CD14-positive monocyte (primary cell): ENCODE data around the gene NYAP1. TPM values are rescaled to one million over a fixed set of nuclear protein-coding genes. Genes with fewer than 3 reads are reported as not detected.

Experiments used
- DNase-seq, 3 donors: peaks; one replicate each; pipeline ENCODE4 v3.0.0-alpha.2; 2011 to 2022
- H2AFZ ChIP-seq: 2 replicates; pipeline ENCODE4 v1.6.0; 2012; ENCODE audit warnings: mild to moderate bottlenecking, low read depth, low read length, inconsistent platforms; ENCODE audit not compliant: insufficient read depth, poor library complexity, severe bottlenecking
- H3K27ac ChIP-seq, 2 donors: 1 replicate in 1 of 2; 2 replicates in 1 of 2; pipeline ENCODE4 v1.5.1; 2012 to 2013; ENCODE audit warnings: low read length in 2 of 2, control low read depth in 1 of 2, inconsistent platforms in 1 of 2, low read depth in 1 of 2, mild to moderate bottlenecking in 1 of 2
- H3K27me3 ChIP-seq, 2 donors: one replicate each; pipeline versions ENCODE4 v1.6.0 to v1.6.1; 2011 to 2013; ENCODE audit warnings: low read length in 2 of 2; ENCODE audit not compliant: control insufficient read depth in 2 of 2, insufficient read depth in 2 of 2
- H3K36me3 ChIP-seq, 2 donors: replicated peaks in 1 of 2; 1 replicate in 1 of 2; 2 replicates in 1 of 2; pipeline versions ENCODE4 v1.5.1 to v1.6.1; 2012 to 2013; ENCODE audit warnings: low read length in 2 of 2, control low read depth in 1 of 2, inconsistent platforms in 1 of 2, mild to moderate bottlenecking in 1 of 2; ENCODE audit not compliant: insufficient read depth in 2 of 2, control insufficient read depth in 1 of 2
- H3K4me1 ChIP-seq, 2 donors: 1 replicate in 1 of 2; 2 replicates in 1 of 2; pipeline versions ENCODE4 v1.5.1 to v1.6.1; 2012 to 2013; ENCODE audit warnings: low read length in 2 of 2, control low read depth in 1 of 2, inconsistent platforms in 1 of 2, mild to moderate bottlenecking in 1 of 2, moderate library complexity in 1 of 2; ENCODE audit not compliant: insufficient read depth in 2 of 2, control insufficient read depth in 1 of 2
- H3K4me2 ChIP-seq: replicated peaks from 2 replicates; pipeline ENCODE3; 2012; ENCODE audit warnings: low read length, moderate library complexity, mild to moderate bottlenecking; ENCODE audit not compliant: poor library complexity, severe bottlenecking; ENCODE audit errors: extremely low read depth
- H3K4me3 ChIP-seq, 3 experiments: fragments of 200-600 bp in 1 of 3; sonication (generic) in 1 of 3; replicated peaks in 1 of 3; 1 replicate in 2 of 3; 2 replicates in 1 of 3; pipeline ENCODE4 v1.5.1; 2011 to 2013; ENCODE audit warnings: low read length in 3 of 3, mild to moderate bottlenecking in 3 of 3, control low read depth in 2 of 3, low read depth in 2 of 3, inconsistent platforms in 1 of 3, moderate library complexity in 1 of 3
- H3K79me2 ChIP-seq: 2 replicates; pipeline ENCODE4 v1.6.0; 2012; ENCODE audit warnings: mild to moderate bottlenecking, control low read depth, inconsistent platforms, low read length, moderate library complexity; ENCODE audit not compliant: insufficient read depth
- H3K9ac ChIP-seq: 2 replicates; pipeline ENCODE4 v1.6.0; 2017; ENCODE audit warnings: low read length, mild to moderate bottlenecking; ENCODE audit not compliant: insufficient read depth, poor library complexity, severe bottlenecking
- H3K9me3 ChIP-seq, 2 donors: replicated peaks in 1 of 2; 1 replicate in 1 of 2; 2 replicates in 1 of 2; pipeline versions ENCODE4 v1.5.1 to v1.6.1; 2012 to 2013; ENCODE audit warnings: low read length in 2 of 2, control low read depth in 1 of 2; ENCODE audit not compliant: control insufficient read depth in 1 of 2, insufficient read depth in 1 of 2
- H4K20me1 ChIP-seq: 2 replicates; pipeline ENCODE4 v1.6.0; 2012; ENCODE audit warnings: mild to moderate bottlenecking, low read length, control low read depth, moderate library complexity; ENCODE audit not compliant: insufficient read depth
- H3K27ac Mint-ChIP-seq, 7 donors: one replicate each; pipeline ENCODE4 v1.8.0; 2020; ENCODE audit warnings: mild to moderate bottlenecking in 7 of 7, mixed read lengths in 7 of 7, moderate library complexity in 6 of 7, inconsistent platforms in 2 of 7
- H3K27me3 Mint-ChIP-seq, 3 donors: one replicate each; pipeline ENCODE4 v1.8.0; 2021 to 2022; ENCODE audit warnings: low read depth in 3 of 3, mild to moderate bottlenecking in 3 of 3, mixed read lengths in 3 of 3, moderate library complexity in 3 of 3, inconsistent platforms in 1 of 3
- H3K36me3 Mint-ChIP-seq, 2 donors: one replicate each; pipeline ENCODE4 v1.8.0; 2020; ENCODE audit warnings: mixed read lengths in 2 of 2, inconsistent platforms in 1 of 2, mild to moderate bottlenecking in 1 of 2
- H3K4me1 Mint-ChIP-seq: one replicate; pipeline ENCODE4 v1.8.0; 2020; ENCODE audit warnings: mild to moderate bottlenecking, mixed read lengths
- H3K4me3 Mint-ChIP-seq, 2 donors: one replicate each; pipeline ENCODE4 v1.8.0; 2020; ENCODE audit warnings: mild to moderate bottlenecking in 2 of 2, mixed read lengths in 2 of 2, moderate library complexity in 1 of 2
- H3K9me3 Mint-ChIP-seq, 7 donors: one replicate each; pipeline ENCODE4 v1.8.0; 2020 to 2022; ENCODE audit warnings: mixed read lengths in 7 of 7, mild to moderate bottlenecking in 6 of 7, moderate library complexity in 6 of 7, inconsistent platforms in 2 of 7
- CTCF ChIP-seq: fragments of 200-600 bp; IDR thresholded peaks from one replicate; pipeline ENCODE4 v1.8.0; 2022; ENCODE audit warnings: antibody characterized with exemption, mild to moderate bottlenecking
- WGBS: methylation state at CpG from one replicate; pipeline ENCODE4 v1.1.5; 2013; ENCODE audit warnings: missing lambda C conversion rate; ENCODE audit not compliant: insufficient coverage; 5-methylcytosine and 5-hydroxymethylcytosine counted together
- intact Hi-C, 2 donors: fragments of 100-400 bp; cut with micrococcal nuclease; formaldehyde crosslinking; loops; one replicate each; pipeline versions ENCODE4 v1.15.0 to v1.15.1; 2023
- polyA plus RNA-seq, 3 donors: library from polyadenylated mRNA; depleted of rRNA in 1 of 3; unstranded in 2 of 3; stranded (reverse) in 1 of 3; fragments of 300-500 nt in 2 of 3; fragments of >200 nt in 1 of 3; fragmentation: Illumina TruSeq in 2 of 3; gene quantifications; 1 replicate in 2 of 3; 2 replicates in 1 of 3; pipeline ENCODE4 v1.2.3, GENCODE V29; 2012 to 2021

The NYAP1 gene
- polyA plus RNA-seq, 3 donors: not detected

GRCh38 chr7:100443096-100443840 is 40.5 kb upstream of the NYAP1 start:
- H3K27me3 Mint-ChIP-seq: peaks cover 0 to 1% (median 0%) of the 10 kb centered on the region in 3 donors
- WGBS: 95% methylated on average over 6 of the region's 9 CpGs
- no peak overlapping the region for H3K4me3 Mint-ChIP-seq
- H3K36me3 Mint-ChIP-seq: peaks cover 0 to 2% of the 10 kb centered on the region in 2 donors
- peak overlapping the region; percentile 43 to 95 (median 76) for H3K27ac Mint-ChIP-seq
- H2AFZ ChIP-seq: no peak overlapping the region
- H3K4me2 ChIP-seq: no peak overlapping the region
- peaks cover 23 to 30% of the 10 kb centered on the region in 2 donors for H3K4me1 ChIP-seq
- peaks cover 0 to 2% (median 0%) of the 10 kb centered on the region in 7 donors for H3K9me3 Mint-ChIP-seq
- peaks cover 34% of the 10 kb centered on the region for H3K4me1 Mint-ChIP-seq
- TF ChIP-seq CTCF: no peak
- H3K79me2 ChIP-seq: no peaks in the 10 kb centered on the region
- intact Hi-C loops: no loop called here
- H3K9ac ChIP-seq: no peak overlapping the region
- H3K36me3 ChIP-seq: no peaks in the 10 kb centered on the region
- H3K27ac ChIP-seq: no peak overlapping the region
- H3K9me3 ChIP-seq: no peaks in the 10 kb centered on the region
- H3K27me3 ChIP-seq: no peaks in the 10 kb centered on the region
- H3K4me3 ChIP-seq: no peak overlapping the region
- DNase-seq: no peak
- H4K20me1 ChIP-seq: no peaks in the 10 kb centered on the region

- peak overlapping the region; percentile 25 to 53 for H3K27ac ChIP-seq
- H3K4me3 ChIP-seq: no peak overlapping the region
- peaks cover 0 to 2% (median 0%) of the 10 kb centered on the region in 7 donors for H3K9me3 Mint-ChIP-seq
- no peaks in the 10 kb centered on the region for H4K20me1 ChIP-seq
- peak overlapping the region; percentile 23 for H3K4me2 ChIP-seq
- peak overlapping the region; percentile 76 to 95 (median 89) for H3K27ac Mint-ChIP-seq
- H3K27me3 Mint-ChIP-seq: peaks cover 0 to 1% (median 0%) of the 10 kb centered on the region in 3 donors
- peaks cover 37% of the 10 kb centered on the region for H3K4me1 Mint-ChIP-seq
- WGBS: 38% methylated on average over 8 of the region's 14 CpGs
- H3K9ac ChIP-seq: no peak overlapping the region
- no peaks in the 10 kb centered on the region for H3K9me3 ChIP-seq
- H3K27me3 ChIP-seq: no peaks in the 10 kb centered on the region
- peaks cover 23 to 31% of the 10 kb centered on the region in 2 donors for H3K4me1 ChIP-seq
- DNase-seq: peak; percentile 81 to 92 (median 85)
- H3K36me3 ChIP-seq: no peaks in the 10 kb centered on the region
- no peak for TF ChIP-seq CTCF
- H3K36me3 Mint-ChIP-seq: peaks cover 0 to 2% of the 10 kb centered on the region in 2 donors
- H2AFZ ChIP-seq: peak overlapping the region; percentile 3
- intact Hi-C loops: loop anchor here in 1 of 2 donors (2.0 kb wide), 1 partner anchor 16 kb away; the partner anchor contains the start of genes MEPCE and ZCWPW1
- H3K79me2 ChIP-seq: no peaks in the 10 kb centered on the region
- H3K4me3 Mint-ChIP-seq: peak overlapping the region; percentile 12 to 33
These were observed 39.1 kb upstream of the NYAP1 start for GRCh38 chr7:100444311-100445278.
